Muscle of back (tissue), 11 donors: ENCODE measurements around the gene A3GALT2. TPM values are rescaled to one million over a fixed set of nuclear protein-coding genes. Genes with fewer than 3 reads are reported as not detected.
"Not testable (repeated sequence)": the region's sequence is repeated elsewhere in the genome, so short reads cannot be mapped to it uniquely, and the experiment has no call there.

Source experiments
- DNase-seq, 3 donors: peaks; one replicate each; pipeline versions ENCODE4 v3.0.0 to v3.0.0-alpha.2; 2013
- polyA plus RNA-seq, 10 donors: library from polyadenylated mRNA; unstranded; fragments of 120-200 nt; gene quantifications; one replicate each; pipeline ENCODE4 v1.2.1, GENCODE V29; 2013; ENCODE audit not compliant: insufficient read length in 10 of 10

A3GALT2 gene
- polyA plus RNA-seq, 10 donors: 0.12 to 0.27 TPM; not detected in 8

DNA sequence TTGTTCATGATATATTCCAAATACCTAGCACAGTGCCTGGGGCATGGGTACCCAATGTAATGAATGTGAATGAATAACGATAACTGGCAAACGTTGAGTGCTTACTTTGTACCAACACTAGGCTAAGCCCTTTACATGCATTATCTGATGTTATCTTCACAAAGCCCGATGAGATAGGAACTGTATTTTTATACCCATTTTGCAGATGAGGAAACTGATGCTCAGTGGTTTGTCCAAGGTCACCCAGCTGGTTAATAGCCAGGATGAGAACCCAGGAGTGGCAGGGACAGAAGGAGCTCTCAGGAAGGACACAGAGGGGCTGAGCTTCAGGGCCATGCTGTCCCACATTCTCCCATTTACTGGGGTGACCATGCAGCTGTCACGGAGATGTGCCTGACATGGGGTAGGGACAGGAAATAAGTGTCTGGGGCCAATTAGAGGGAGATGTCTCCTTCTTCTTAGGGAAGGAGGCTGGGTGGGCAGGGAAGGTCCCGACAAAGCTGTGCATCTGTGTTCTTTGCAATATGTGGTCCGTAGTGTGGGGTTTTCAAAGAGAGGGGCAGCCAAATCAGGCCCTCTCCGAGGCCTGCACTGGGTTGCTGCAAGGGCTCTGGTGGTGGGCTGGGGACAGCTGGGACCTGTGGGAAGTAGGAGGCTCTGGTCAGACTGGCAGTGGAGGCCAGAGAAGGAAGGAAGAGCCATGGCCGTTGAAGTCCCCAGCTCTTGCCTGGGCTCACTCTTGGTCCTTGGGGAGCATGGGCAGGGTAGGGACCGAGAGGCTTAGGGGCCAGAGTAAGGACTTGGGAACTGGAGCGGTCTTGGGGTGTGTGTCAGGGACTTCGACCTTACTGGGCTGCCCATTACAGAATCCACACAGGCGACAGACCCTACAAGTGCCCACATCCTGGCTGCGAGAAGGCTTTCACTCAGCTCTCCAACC is 26.6 kb downstream of the A3GALT2 start:
- no peak for DNase-seq

DNA sequence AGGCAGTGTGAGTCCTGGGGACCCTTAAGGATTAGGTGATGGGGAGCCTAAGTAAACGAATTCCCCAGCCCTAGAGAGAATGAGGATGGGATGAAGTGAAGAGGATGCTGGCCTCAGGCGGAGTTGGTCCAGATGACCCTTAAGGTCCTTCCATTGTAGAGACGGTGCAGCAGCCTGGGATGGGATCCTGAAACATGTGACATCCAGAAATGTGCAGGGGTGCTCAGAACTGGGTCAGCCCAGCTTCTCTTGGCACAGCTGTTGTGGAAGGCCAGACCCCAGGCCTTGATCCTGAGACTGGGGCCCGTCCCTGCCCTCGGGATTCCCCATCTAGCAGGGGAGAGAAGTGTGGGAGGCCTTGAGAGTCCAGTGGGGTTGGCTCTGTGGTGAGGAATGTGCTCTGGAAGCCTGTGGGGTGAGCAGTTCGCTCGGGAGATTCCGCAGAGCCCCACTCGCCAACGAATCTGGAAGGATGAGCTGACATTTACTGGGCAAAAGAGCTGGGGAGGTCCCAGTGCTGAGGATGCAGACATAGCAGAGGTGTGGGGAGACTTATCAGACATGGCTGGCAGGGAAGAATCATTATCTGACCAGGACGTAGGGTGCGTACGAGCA is 28.1 kb downstream of the A3GALT2 start:
- no peak for DNase-seq

DNA sequence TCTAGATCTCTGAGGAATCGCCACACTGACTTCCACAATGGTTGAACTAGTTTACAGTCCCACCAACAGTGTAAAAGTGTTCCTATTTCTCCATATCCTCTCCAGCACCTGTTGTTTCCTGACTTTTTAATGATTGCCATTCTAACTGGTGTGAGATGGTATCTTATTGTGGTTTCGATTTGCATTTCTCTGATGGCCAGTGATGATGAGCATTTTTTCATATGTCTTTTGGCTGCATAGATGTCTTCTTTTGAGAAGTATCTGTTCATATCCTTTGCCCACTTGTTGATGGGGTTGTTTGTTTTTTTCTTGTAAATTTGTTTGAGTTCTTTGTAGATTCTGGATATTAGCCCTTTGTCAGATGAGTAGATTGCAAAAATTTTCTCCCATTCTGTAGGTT is 30.3 kb downstream of the A3GALT2 start:
- not testable (repeated sequence) for DNase-seq

DNA sequence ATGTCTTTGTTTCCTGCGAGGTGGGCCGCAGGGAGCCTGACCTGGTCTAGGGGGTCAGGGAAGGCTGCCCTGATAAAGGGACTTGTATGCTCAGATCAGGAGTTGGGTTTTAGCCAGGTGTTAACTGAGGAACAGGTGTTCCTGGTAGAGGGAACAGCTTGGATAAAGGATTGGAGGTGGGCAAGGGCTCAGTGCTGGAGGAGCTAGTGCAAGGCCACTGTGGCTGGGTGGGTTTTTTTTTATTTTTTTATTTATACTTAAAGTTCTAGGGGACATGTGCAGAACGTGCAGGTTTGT is 31.1 kb downstream of the A3GALT2 start:
- DNase-seq: no peak

DNA sequence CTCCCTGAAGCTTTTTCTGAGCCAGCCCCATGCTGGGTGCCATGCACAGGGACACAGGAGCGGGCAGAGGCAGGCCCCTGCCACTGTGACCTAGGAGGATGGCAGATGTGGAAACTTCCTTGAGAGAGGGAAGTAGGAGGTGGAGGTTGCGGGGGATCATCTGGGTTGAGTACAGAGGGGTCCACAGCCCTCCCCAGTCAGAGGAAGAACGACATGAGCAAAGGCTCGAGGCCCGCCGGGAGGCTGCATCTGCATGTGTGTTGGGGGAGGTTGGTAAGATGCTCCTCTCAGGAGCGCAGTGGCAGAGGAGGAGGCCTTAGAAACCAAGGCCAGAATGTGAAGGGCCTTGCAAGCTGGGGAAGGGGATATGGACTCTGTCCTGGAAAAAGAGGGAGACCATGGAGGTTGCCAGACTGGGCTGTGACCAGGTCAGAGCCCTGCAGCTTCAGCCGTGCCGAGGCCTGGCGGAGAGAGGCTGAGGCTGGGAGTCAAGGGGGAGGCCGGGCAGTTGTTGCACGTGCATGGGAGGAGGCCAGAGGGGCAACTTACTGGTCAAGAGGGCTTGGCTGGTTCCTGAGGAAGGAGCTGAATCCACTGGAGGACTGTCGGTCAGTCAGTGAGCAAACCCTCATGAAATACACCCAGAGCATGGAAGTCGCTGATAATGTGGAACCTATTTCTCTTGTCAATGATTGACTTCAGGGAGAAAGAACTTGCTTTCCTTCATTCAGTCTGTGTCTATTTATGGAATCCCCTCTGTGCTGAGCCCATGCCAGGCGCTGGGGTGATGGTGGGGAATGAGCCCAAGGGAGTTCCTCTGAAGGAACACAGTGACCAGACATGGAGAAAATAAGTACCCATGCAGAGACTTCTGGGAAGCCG is 31.7 kb downstream of the A3GALT2 start:
- DNase-seq: no peak

DNA sequence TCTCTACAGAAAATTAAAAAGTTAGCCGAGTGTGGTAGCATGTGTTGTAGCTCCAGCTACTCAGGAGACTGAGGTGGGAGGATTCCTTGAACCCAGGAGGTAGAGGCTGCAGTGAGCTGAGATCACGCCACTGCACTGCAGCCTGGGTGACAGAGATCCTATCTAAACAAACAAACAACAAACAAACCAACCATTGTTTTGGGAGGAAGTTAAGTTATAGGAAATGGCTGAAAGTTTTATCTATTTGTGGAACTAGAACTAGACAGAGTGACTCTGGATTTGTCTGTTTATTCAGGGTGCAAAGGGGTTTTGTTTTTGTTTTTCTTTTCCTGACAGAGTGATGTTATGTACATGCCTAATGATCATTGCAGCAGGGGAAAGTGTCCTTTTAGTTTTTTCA is 33.6 kb downstream of the A3GALT2 start:
- no peak for DNase-seq

DNA sequence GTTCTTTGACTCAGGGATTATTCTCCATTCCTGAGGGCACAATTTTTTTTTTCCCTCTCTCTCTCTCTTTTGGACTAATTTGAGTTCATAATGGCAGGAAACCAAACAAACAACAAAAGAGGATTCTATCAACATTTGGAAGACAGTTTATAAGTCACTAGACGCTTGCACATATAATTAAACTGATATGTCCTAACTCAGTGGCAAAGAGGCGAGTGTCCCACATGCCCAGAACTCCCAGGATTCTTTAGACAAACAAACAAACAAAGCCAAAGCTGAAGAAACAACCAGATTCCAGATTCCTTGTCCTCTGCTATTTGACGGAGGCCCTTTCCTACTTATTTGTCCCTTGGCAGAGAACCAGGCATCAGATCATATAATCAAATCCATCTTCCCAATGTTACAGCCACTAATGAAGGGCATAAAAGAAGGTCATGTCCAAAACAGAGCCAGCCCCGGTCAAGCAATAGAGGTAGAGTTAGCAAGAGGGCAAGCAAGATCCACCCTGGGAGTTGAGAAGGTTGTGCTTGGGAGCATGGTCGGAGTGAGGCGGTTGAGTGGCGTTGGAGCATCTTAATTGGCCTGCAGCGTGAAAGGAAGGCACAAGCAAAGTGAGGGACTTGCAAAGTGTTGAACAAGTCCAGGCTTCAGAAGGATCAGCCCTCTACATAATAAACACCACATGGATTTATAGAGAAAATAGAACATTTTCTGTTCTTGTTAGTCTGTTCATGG is 34.3 kb downstream of the A3GALT2 start:
- no peak for DNase-seq

DNA sequence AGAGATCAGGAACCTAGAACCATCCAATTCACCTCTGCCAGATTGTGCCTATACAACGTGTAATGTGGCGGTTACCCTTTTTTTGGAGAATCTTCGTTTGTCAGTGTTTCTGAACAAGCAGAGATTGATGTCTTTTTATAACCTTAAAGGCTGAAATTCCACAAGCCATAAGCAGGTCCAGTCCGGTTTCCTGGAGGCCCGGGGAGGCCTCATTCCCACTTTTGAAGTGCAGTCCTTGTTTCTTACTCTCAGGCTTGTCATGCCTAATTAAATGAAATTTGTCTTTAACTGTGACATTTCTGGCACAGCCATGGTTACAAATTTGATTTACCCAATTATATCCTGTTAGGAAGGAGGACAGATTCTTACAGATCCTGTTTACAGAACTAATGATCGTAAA is 36.8 kb downstream of the A3GALT2 start:
- no peak for DNase-seq

DNA sequence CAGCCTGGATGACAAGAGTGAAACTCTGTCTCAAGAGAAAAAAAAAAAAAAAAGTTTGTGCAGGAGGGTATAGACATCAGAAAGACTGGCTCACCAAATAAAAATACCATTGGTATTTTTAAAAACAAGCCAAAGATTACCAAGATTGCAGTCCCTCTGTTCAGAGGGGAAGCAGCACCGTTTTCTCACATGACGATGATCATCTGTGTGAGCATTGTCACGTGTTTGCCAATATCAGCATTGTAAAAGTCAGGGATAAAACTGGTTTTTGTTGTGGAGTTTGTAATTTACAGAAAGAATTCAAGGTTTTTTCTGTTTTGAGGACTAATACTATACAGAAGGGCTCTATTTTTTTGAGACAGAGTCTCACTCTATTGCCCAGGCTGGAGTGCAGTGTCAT is 38.1 kb downstream of the A3GALT2 start:
- DNase-seq: no peak

DNA sequence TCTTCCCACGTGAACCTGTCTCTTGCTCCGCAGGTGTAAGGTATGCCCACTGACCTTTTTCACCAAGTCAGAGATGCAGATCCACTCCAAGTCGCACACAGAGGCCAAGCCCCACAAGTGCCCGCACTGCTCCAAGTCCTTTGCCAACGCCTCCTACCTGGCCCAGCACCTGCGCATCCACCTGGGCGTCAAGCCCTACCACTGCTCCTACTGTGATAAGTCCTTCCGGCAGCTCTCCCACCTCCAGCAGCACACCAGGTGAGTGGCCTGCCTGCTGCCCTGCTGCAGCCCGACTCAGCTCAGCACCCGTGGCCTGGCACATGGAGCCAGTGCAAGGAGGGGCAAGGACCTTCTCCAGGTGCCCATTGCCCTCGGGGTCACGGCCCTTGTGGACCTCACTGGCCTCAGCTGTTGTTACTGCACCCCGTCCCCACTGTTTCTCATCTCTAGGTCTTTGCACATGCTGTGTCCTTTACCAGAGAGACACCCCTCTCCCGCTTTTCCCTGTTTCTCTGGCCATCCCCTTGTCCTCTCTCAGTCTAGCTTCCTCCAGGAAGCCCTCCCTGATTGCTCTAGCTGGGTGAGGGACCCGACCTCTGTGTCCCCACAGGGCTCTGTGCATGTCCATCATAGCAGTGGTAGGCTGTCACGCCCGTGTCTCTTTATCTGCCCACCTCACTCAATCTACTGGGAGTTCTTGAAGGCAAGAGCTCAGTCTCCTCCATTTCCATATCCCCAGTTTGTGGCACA is 39.2 kb downstream of the A3GALT2 start:
- DNase-seq: no peak

DNA sequence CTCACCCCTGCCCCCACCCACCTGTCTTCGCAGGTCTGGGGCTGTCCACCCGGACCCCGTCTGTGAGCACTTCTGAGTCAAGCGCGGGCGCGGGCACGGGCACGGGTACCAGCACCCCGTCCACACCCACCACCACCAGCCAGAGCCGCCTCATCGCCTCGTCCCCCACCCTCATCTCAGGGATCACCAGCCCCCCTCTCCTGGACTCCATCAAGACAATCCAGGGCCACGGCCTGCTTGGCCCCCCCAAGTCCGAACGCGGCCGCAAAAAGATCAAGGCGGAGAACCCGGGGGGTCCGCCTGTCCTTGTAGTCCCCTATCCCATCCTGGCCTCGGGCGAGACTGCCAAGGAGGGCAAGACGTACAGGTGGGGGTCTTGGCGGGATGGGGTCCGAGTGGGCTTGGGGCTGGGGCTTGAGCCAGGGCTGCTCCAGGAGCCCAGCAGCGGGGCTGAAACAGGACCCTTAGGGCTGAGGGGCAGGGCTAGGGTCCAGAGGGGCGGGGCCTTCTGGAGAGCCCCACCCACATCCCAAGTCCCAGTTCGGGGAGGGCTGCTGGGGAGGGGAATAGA is 40.7 kb downstream of the A3GALT2 start:
- DNase-seq: no peak

DNA sequence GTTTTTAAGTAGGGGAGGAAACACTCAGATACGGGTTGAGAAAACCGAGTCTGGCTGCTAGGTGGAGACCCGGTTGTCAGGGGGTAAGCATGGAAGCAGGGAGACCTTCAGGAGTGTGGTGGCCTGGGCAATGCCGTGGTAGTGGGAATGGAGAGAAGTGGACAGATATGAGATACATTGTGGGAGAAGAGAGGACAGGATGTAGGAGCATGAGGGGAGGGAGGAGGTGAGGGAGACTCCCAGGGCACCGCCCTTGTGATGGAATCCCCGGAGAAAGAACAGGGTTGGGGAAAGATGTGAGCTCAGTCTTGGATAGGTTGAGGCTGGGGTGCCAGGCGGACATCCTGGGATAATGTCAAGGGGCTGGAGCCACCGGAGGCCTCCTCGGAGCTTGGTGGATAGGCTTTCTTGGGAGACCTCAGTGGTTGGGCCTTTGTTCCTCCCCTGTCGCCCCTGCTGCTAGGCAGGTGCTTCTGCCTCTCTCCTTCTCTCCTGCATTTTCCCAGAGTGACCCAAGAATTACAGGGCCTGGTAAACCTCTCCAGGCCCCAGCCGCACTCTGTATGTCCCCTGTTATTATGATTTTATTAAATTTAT is 43.3 kb downstream of the A3GALT2 start:
- DNase-seq: no peak

DNA sequence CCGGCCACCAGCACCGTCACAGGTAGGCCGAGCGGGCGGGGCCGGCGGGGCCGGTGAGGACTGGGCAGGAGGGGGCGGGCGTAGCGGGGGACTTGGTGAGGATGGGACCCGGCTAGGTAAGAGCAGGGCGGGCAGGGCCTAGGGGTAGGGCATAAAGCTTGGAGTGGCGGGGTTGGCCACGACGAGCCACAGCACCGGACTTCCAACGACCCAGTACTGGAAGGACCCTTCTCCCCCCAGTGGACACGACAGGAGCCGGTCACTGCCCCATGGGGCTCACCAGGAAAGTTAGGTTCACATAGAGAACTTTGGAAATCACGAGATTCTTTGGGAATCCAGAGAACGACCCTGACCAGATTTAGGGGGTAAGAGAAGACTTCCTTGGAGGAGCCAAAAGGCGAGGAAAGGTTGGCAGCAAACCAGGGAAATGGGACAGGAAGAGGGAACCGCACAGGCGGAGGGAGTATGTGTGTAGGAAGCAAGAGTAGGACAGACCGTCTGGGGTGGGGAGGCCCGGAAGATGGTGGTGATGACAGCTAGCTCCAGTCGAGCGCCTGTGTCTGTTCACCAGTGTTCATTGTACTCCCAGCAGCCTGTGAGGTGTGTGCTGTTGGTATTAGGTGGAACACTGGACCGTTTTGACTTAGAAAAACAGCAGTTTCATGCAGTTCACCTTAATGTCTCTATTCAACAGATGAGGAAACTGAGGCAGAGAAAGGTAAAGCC is 44.2 kb downstream of the A3GALT2 start:
- DNase-seq: no peak

DNA sequence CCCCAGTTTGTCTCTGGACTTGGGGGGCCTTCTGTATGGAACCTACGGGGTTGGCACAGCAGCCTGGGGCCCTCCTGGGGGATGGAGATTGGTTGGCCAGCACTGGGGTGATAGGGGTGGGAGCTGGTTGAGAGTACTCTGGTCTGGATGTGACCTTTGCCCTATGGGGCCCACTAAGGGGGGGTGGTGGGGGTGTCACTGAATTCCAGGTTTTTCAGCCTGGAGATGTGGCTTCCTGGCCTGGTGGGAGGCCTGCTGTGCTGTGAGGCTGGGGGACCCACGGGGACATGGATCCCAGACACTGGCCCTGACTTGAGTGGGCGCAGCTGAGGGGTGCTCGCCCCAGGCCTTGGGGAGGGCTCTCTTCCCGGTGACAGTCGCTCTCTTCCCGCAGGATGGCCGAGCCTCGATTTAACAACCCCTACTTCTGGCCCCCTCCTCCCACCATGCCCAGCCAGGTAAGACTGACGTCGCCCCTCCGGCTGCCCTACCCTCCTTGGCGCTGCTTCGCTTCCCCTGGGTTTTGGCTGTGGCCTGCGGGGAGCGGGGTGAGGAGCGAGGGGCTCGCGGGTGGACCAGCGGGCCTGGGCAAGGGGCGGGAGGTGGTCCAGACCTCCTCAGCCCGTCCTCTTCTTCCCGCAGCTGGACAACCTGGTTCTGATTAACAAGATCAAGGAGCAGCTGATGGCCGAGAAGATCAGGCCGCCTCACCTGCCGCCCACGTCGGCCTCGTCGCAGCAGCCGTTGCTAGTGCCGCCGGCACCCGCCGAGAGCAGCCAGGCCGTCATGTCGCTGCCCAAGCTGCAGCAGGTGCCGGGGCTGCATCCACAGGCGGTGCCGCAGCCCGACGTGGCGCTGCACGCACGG is 45.0 kb downstream of the A3GALT2 start:
- no peak for DNase-seq

DNA sequence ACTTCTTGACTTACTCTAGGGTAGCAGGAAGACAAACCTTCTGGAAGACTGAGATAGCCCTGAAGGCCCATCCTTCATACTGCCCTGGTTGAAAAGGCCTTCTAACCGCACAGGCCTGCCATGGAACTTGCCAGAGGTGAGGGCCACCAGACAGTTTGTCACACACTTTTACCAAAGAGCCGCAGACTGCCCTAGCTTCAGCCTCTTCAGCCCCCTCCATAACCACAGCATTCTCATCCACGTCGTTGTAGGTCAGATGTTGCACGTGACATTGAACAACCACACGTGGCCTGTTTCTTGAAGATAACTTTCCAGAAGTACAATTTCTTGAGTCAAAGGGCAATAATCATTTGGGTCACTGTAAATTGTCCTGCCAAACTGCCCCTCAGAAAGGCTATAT is 45.7 kb downstream of the A3GALT2 start:
- no peak for DNase-seq

DNA sequence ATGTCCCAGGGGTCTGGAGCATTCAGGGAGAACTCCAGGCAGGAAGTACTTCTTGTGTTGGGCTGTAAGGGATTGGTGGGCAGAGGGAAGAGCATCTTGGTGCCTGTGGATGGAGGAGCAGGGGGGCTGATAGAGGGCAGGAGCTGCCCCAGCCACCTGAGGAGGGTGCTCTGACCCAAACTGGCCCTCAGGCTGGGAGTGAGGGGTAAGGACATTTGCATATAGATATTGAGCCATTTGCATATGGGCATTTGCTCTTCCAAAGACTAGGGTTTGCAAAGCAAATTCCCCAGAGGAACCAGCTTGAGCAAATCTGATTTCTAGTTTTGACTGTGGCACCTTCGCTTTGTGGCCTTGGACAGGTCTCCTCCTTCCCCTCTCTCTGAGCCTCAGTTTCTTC is 46.5 kb downstream of the A3GALT2 start:
- no peak for DNase-seq

DNA sequence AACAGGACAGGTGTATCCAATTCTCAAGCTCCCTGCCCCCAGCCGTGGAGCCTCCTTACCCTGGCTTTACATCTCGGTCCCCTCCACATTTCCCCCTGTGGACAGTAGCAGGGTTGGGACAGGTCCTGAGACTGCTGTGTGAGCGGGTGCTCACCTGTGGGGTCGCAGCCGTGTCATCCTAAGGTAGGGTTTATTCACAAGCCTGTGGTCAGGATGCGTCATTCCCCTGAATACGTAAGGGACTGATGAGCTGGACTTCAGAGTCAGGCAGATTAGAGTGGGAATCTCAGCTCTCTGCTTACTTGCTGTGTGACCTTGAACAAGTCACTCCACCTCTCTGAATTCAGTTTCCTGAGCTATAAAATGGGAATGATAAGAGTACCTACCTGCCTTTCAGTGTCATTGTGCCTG is 46.9 kb downstream of the A3GALT2 start:
- no peak for DNase-seq

DNA sequence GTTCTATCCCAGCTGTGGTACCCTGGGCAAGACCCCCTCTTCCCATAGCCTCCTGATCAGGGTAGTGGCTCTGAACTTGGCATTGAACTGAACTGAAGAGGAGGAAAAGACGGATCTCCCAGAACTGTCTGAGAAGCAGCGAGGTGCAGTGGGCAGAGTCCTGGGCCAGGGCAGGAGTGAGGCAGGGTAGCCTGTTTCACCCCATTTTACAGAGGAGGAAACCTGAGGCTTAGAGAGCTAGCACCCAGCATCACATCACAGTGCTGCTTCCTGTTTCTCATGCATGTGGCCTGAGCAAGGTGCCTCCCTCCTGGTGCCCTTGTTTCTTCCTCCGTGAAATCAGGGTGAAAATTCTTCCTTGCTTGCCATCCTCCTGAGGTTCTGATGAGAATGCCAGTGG is 47.5 kb downstream of the A3GALT2 start:
- no peak for DNase-seq

DNA sequence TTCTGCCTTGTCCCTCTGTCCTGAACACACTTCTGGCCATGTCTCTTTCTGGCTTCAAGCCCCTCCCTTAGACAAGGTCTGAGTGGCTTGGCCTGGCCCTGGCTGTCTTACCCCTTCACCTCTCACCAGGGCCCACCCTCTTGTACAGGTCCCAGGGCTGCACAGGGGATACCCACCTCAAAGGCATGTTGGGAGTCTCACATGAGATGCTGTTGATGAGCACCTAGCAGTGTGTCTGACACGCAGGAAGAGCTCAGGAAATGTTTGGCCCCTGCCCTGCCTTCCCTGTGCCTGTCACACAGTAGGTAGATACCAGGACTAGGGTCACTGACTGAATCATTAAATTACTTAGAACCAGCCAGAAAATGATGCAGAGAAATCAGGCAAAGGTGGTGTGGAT is 48.0 kb downstream of the A3GALT2 start:
- DNase-seq: no peak
